HG03521 (cell line): ENCODE data around the gene MAOA.
"Not testable (repeated sequence)": the region's sequence is repeated elsewhere in the genome, so short reads cannot be mapped to it uniquely, and the experiment has no call there.

Source experiments
- ATAC-seq: cut with Tn5 transposase; IDR thresholded peaks from one replicate; pipeline ENCODE4 v1.9.1; 2021; ENCODE audit warnings: mild to moderate bottlenecking, moderate library complexity; ENCODE audit not compliant: unreplicated experiment

Gene MAOA

DNA sequence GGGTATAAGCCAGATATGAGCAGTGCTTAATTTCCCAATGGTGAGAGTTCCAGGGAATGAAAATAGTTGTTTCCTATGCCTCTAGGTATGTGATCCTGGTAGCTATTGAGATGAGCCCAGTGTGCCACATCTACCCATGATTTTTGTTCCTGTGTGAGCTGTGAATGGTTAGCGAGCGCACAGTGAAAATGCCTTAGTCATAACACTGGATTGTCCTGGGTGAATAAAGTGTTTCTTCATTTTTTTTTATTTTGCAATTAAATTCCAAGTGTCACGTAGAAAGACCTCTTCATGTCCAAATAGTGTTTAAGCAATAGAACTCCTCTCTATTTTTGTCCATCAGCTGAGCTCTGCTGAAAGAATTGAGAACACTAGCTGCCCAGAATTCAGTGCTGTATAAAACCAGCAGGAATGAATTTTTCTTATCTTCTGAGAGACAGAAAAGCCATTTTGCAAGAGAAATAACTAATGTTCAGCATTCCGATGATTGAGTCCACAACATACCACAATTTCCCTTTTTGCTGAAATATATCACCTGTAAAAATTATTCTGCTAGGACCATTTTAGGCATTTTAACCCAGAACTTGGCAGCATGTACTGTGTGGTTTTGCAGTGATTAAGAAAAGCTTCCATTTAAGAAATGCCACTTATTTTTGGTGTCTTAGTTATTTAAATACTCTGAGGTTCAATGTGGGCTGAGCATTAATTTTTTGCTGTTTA lies 5.6 kb downstream of the MAOA start:
- no peak for ATAC-seq

- no peak for ATAC-seq
These were observed 7.1 kb downstream of the MAOA start for GRCh38 chrX:43663173-43663572.

- ATAC-seq = no peak
These were observed 8.2 kb downstream of the MAOA start for GRCh38 chrX:43664258-43664657.

DNA sequence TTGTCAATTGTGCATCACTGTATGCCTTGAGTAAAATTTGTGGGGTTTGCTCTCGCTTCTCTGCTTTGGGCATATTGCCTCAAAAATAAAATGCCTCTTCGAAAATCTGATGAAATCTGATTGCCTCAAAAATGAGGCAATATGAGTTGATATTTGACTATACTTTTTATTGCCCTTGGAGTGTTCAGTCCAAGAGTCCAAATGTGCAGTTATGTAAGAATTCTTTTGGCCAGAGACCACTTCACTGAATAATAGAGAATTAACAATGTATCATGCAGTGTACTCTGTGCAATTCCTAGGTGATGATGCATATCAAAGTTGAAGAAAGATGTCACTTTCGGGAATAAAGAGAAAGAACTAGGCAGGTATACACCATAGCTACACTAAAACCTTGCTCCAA lies 8.6 kb downstream of the MAOA start:
- ATAC-seq = no peak

GRCh38 chrX:43666311-43666912 lies 10.3 kb downstream of the MAOA start:
- no peak for ATAC-seq

DNA sequence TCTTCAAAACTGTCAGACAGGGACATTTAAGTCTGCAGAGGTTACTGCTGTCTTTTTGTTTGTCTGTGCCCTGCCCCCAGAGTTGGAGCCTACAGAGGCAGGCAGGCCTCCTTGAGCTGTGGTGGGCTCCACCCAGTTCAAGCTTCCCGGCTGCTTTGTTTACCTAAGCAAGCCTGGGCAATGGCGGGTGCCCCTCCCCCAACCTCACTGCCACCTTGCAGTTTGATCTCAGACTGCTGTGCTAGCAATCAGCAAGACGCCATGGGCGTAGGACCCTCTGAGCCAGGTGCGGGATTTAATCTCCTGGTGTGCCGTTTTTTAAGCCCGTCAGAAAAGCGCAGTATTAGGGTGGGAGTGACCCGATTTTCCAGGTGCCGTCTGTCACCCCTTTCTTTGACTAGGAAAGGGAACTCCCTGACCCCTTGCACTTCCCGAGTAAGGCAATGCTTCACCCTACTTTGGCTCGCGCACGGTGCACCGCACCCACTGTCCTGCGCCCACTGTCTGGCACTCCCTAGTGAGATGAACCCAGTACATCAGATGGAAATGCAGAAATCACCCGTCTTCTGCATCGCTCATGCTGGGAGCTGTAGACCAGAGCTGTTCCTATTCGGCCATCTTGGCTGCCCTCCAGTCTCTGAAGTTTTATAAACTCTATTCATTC lies 20.0 kb downstream of the MAOA start:
- ATAC-seq = not testable (repeated sequence)

- ATAC-seq = no peak
These were observed 21.0 kb downstream of the MAOA start for GRCh38 chrX:43676971-43677572.

GRCh38 chrX:43677993-43678392 lies 21.9 kb downstream of the MAOA start:
- no peak for ATAC-seq

- no peak for ATAC-seq
These were observed 23.0 kb downstream of the MAOA start for GRCh38 chrX:43679058-43679457.

DNA sequence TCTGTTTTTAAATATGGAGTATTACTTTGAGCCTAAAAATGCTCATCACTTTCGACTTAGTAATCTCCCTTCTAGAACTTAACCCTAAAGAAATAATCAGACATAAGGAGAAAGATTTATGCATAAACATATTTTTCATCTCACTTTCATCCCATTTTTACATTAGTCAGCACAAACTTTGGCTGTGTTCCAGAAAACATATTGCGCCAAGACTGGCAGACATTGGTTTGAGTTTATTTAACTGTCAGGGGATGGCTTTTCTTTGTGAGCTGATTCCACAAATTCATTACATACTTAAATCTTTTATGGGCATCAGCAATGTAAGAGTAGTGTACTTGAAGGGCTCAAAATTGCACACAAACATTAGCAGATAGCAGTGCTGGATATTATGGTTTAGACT lies 23.7 kb downstream of the MAOA start:
- ATAC-seq = no peak

GRCh38 chrX:43682726-43683125 lies 26.6 kb downstream of the MAOA start:
- no peak for ATAC-seq

GRCh38 chrX:43685221-43685620 lies 29.1 kb downstream of the MAOA start:
- ATAC-seq = no peak

- no peak for ATAC-seq
These were observed 32.5 kb downstream of the MAOA start for GRCh38 chrX:43688586-43688985.

- ATAC-seq = no peak
These were observed 37.7 kb downstream of the MAOA start for GRCh38 chrX:43693602-43694406.

- no peak for ATAC-seq
These were observed 43.4 kb downstream of the MAOA start for GRCh38 chrX:43699475-43699874.

- no peak for ATAC-seq
These were observed 46.0 kb downstream of the MAOA start for GRCh38 chrX:43702079-43702524.

- no peak for ATAC-seq
These were observed 46.6 kb downstream of the MAOA start for GRCh38 chrX:43702660-43703059.

DNA sequence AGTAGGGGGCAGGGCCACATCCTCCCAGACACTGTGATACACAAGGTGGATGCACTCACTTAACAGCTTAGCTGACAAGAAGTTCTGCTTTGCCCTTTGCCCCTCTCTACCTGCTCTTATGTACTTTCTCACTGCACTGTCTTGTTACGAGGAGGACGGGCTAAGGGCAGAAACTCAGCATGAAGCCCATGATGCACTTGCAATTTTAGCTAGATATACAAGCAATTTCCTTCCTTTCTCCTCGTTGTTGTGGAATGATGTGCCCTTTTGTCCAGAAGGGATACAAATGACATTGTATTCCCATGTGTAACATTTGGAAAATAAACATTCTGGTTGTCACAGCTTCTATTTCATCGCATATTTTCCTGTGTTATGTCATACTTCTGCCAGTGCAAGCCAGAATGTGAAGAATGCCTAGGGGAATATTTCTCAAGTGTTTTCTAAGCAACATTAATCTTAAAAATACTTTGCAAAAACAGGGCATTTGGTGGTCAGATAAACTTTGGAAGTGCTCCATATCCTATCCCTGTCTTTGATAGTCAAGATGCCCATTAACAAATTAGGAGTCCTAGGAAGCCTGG lies 47.2 kb downstream of the MAOA start:
- no peak for ATAC-seq

DNA sequence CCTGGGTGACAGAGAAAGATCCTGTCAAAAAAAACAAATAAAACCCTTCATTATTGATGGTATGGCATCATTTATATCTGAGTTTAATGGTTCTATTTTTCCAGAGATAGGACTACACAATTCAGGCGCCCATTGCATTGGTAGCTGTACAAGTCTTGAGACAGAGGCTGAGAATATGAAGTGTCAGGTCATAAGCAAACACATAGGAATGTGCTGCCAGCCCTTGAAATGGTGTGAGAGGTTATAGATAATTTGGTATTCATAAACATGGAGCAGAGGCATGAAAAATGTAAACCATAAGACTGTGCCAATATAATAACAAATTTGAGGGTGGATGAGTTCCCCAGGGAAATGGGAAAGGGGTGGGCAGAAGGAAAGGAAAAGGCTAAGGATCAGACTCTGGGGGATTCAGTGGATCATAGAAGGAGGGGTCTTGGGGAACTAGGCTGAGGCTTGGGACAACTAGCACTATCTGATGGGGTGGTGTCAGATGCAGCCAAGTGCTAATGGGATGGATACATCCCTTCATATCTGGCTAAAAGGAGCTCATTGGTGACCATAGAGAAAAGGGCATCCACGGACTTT lies 50.8 kb downstream of the MAOA start:
- ATAC-seq = no peak
